Measurements from ENCODE around the gene COPB1. TPM values are rescaled to one million over a fixed set of nuclear protein-coding genes. Genes with fewer than 3 reads are reported as not detected.

Gene COPB1
- total RNA-seq, 2 experiments from 2014 or later, result 93.1 to 95.9 TPM

GRCh38 chr11:14519597-14519916 lies 19.9 kb upstream of the COPB1 start:
- H3K36me3 Mint-ChIP-seq (ENCODE audit: low read depth), result peaks cover 48% of the 10 kb centered on the region
- no peaks in the 10 kb centered on the region for H3K27me3 Mint-ChIP-seq
- peak overlapping the region; percentile 96 for H3K4me3 Mint-ChIP-seq
- peak overlapping the region; percentile 94 for H3K27ac Mint-ChIP-seq
- DNase-seq (peak in 4 of 14 experiments; percentile 6 to 63 (median 42)), ATAC-seq (ENCODE audit: poor library complexity) (peak; percentile 5)
- H3K4me1 Mint-ChIP-seq (ENCODE audit: low read depth), result peaks cover 41% of the 10 kb centered on the region
- H3K9me3 Mint-ChIP-seq, result no peaks in the 10 kb centered on the region
- Histone ChIP-seq H3K9me3 (ENCODE audit: control insufficient read depth in 1 of 2, insufficient read depth in 1 of 2, low read length in 2 of 2) (no peaks in the 10 kb centered on the region), H3K4me1 (ENCODE audit: insufficient read depth, low read length) (peaks cover 14% of the 10 kb centered on the region), H3K27me3 (ENCODE audit: control insufficient read depth in 1 of 2, insufficient read depth in 2 of 2, low read length in 2 of 2) (no peaks in the 10 kb centered on the region), H3K27ac (ENCODE audit: low read depth in 1 of 2, low read length in 2 of 2) (peak overlapping the region; percentile 81 to 83), H3K36me3 (ENCODE audit: insufficient read depth, low read length) (peaks cover 32% of the 10 kb centered on the region), H3K4me3 (ENCODE audit: low read length) (peak overlapping the region; percentile 74)
- ChIA-PET POLR2A (interaction anchor here (0.8 to 3.2 kb wide), 10 partner anchors 19 to 555 kb away, joined by 3 to 39 read pairs (median 12); partner anchors contain the start of genes COPB1, CYP2R1 and PDE3B), CTCF (interaction anchor here (1.1 to 2.3 kb wide), 3 partner anchors 20 to 270 kb away, joined by 3 to 11 read pairs (median 3); partner anchors contain the start of genes COPB1 and PDE3B)
- TF ChIP-seq CTCF (IDR thresholded peaks at IDR 0.05), result no peak
- intact Hi-C loops (cut with DNase I, micrococcal nuclease), result loop anchor here in 1 of 2 experiments (5.0 kb wide), 1 partner anchor 37 kb away; no protein-coding TSS in a partner anchor

GRCh38 chr11:14518820-14519219 lies 19.2 kb upstream of the COPB1 start:
- ChIA-PET POLR2A (interaction anchor here (2.3 to 3.2 kb wide), 4 partner anchors 19 to 373 kb away, joined by 25 to 39 read pairs (median 26); partner anchors contain the start of genes COPB1, CYP2R1 and PDE3B), CTCF (interaction anchor here (1.1 kb wide), 1 partner anchor 19 kb away, joined by 3 read pairs; the partner anchor contains the start of gene COPB1)
- Histone ChIP-seq H3K27me3 (ENCODE audit: control insufficient read depth in 1 of 2, insufficient read depth in 2 of 2, low read length in 2 of 2) (no peaks in the 10 kb centered on the region), H3K9me3 (ENCODE audit: control insufficient read depth in 1 of 2, insufficient read depth in 1 of 2, low read length in 2 of 2) (no peaks in the 10 kb centered on the region), H3K4me1 (ENCODE audit: insufficient read depth, low read length) (peaks cover 14% of the 10 kb centered on the region), H3K27ac (ENCODE audit: low read depth in 1 of 2, low read length in 2 of 2) (no peak overlapping the region), H3K4me3 (ENCODE audit: low read length) (peak overlapping the region; percentile 74), H3K36me3 (ENCODE audit: insufficient read depth, low read length) (peaks cover 39% of the 10 kb centered on the region)
- intact Hi-C loops (cut with DNase I, micrococcal nuclease), result loop anchor here in 1 of 2 experiments (5.0 kb wide), 1 partner anchor 37 kb away; no protein-coding TSS in a partner anchor
- Mint-ChIP-seq H3K9me3 (no peaks in the 10 kb centered on the region), H3K27ac (peak overlapping the region; percentile 94), H3K27me3 (no peaks in the 10 kb centered on the region), H3K4me3 (peak overlapping the region; percentile 96), H3K4me1 (ENCODE audit: low read depth) (peaks cover 42% of the 10 kb centered on the region), H3K36me3 (ENCODE audit: low read depth) (peaks cover 53% of the 10 kb centered on the region)
- ATAC-seq (ENCODE audit: poor library complexity) (no peak), DNase-seq (peak in 1 of 14 experiments; percentile 45)
- TF ChIP-seq CTCF (IDR thresholded peaks at IDR 0.05), result no peak

- ATAC-seq (ENCODE audit: poor library complexity) (no peak), DNase-seq (no peak)
- POLR2A ChIA-PET, result interaction anchor here (2.2 kb wide), 1 partner anchor 14 kb away, joined by 8 read pairs; the partner anchor contains the start of gene COPB1
- Histone ChIP-seq H3K9me3 (ENCODE audit: control insufficient read depth in 1 of 2, insufficient read depth in 1 of 2, low read length in 2 of 2) (no peaks in the 10 kb centered on the region), H3K36me3 (ENCODE audit: insufficient read depth, low read length) (peaks cover 84% of the 10 kb centered on the region), H3K4me1 (ENCODE audit: insufficient read depth, low read length) (peaks cover 6% of the 10 kb centered on the region), H3K4me3 (ENCODE audit: low read length) (no peak overlapping the region), H3K27me3 (ENCODE audit: control insufficient read depth in 1 of 2, insufficient read depth in 2 of 2, low read length in 2 of 2) (no peaks in the 10 kb centered on the region), H3K27ac (ENCODE audit: low read depth in 1 of 2, low read length in 2 of 2) (no peak overlapping the region)
- no peaks in the 10 kb centered on the region for H3K9me3 Mint-ChIP-seq
- H3K36me3 Mint-ChIP-seq (ENCODE audit: low read depth), result peaks cover 76% of the 10 kb centered on the region
- TF ChIP-seq CTCF (IDR thresholded peaks at IDR 0.05), result no peak
- no peak overlapping the region for H3K27ac Mint-ChIP-seq
- intact Hi-C loops (cut with DNase I, micrococcal nuclease), result no loop called here
- no peak overlapping the region for H3K4me3 Mint-ChIP-seq
- no peaks in the 10 kb centered on the region for H3K27me3 Mint-ChIP-seq
- CTCF ChIA-PET, result no interaction called here
- H3K4me1 Mint-ChIP-seq (ENCODE audit: low read depth), result peaks cover 28% of the 10 kb centered on the region
These were observed 14.2 kb upstream of the COPB1 start for GRCh38 chr11:14513800-14514199.
